Fibroblast of pulmonary artery (primary cell): ENCODE results near the gene CEP78.

Source experiments
- DNase-seq: peaks from one replicate; pipeline ENCODE4 v3.0.0-alpha.2; 2010; ENCODE audit warnings: low read depth
- H3K4me3 ChIP-seq: replicated peaks from 2 replicates; pipeline ENCODE4 v1.5.1; 2011; ENCODE audit warnings: low read depth, mild to moderate bottlenecking, control low read depth, low read length, moderate library complexity
- TF ChIP-seq, protein P1 (sequence below): IDR thresholded peaks from 2 replicates; pipeline ENCODE4 v1.5.1; 2011; ENCODE audit warnings: mild to moderate bottlenecking, control low read depth, low read length, inconsistent platforms; ENCODE audit errors: missing control alignments

The CEP78 gene

DNA sequence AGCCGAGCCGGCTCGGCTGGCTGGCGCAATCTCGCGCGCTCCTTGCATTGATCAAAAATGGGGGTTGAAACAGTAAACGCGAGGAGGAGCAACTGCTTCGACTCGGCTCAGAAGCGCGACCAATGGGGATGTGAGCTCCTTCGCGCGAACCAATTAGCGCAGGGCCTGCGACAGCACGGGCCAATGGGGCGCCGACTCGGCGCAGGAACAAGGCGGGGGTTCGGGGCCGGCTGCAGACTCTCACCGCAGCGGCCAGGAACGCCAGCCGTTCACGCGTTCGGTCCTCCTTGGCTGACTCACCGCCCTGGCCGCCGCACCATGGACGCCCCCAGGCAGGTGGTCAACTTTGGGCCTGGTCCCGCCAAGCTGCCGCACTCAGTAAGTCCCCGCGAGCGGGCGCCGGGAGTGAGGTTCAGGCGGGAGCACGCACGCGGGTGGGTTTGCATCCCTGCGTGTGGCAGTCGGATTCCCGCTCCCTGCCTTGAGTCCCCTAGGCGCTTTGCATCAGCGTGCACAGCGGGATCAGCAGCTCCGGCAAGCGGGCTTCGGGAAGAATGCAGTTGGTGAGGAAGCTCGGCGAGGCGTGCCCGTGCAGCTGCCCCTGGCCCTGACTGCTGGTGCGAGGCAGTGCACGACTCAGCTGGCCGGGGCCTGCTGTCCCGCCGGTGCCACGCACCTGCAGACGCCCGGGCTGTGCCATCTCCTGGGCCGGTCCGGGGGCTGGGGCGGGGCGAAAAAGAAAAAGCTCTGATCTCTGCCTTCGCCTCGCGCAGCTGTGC is 61.2 kb downstream of the CEP78 start, which contains the start of gene PSAT1:
Gene PSAT1, plus strand, starts transcription at position 233 of the 779 bp plus-strand sequence. Its CDS starts 86 bp downstream, at position 319.
- TF ChIP-seq, protein P1, sequence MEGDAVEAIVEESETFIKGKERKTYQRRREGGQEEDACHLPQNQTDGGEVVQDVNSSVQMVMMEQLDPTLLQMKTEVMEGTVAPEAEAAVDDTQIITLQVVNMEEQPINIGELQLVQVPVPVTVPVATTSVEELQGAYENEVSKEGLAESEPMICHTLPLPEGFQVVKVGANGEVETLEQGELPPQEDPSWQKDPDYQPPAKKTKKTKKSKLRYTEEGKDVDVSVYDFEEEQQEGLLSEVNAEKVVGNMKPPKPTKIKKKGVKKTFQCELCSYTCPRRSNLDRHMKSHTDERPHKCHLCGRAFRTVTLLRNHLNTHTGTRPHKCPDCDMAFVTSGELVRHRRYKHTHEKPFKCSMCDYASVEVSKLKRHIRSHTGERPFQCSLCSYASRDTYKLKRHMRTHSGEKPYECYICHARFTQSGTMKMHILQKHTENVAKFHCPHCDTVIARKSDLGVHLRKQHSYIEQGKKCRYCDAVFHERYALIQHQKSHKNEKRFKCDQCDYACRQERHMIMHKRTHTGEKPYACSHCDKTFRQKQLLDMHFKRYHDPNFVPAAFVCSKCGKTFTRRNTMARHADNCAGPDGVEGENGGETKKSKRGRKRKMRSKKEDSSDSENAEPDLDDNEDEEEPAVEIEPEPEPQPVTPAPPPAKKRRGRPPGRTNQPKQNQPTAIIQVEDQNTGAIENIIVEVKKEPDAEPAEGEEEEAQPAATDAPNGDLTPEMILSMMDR = no peak
- peak within 1 kb of the TSS; percentile 86 for H3K4me3 ChIP-seq
- DNase-seq = peak; percentile 97

DNA sequence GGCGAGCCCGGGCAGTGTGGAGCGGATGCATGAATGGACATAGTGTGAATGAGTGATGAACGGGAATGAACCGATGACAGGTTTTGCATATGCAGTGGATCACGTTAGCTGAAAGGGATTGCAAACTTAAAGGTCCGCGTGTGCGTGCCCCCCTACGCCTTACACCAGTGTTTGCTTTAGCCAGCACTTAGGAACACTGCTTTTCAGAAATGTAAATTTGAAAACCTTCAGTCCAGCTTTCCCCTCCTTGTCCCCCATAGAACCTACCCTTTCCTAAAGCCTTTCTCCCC is 61.7 kb downstream of the CEP78 start:
- no peak for DNase-seq
- H3K4me3 ChIP-seq = peak overlapping the region; percentile 86
- TF ChIP-seq, protein P1 = no peak

DNA sequence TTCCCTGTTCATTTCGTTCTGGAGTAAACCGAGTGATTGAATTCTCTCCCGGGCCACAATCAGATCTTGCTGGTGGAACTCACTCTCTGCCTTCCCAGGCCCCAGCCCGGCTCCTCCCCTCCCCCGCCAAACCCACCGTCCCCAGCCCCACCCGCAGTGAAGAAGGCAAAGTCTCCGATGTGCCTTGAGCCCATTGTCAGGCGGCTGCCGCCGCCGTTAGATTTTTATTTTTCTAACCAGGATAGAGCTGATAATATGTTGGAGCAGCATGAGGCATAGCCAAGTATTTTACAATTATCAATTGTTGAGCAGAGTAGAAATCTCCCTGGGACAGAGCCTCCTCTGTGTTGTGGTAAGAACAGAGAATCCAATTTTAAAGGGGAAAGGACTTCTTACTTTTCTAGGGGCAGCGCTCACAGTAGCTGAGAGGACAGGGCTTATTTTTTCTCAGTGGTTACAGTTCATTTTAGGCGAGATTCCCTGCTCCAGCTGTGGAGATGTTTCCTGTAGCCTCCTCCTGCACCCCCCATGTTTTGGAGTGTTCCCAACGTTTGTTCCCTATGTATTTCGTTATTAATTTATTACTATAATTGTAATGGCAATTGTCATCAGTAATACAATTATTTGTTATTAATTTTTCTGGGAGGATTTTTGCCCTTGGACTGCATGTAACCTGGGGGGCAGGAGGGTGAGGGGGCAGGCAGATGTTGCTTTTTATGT is 62.3 kb downstream of the CEP78 start:
- DNase-seq = no peak
- peak overlapping the region; percentile 86 for H3K4me3 ChIP-seq
- TF ChIP-seq, protein P1 = no peak

DNA sequence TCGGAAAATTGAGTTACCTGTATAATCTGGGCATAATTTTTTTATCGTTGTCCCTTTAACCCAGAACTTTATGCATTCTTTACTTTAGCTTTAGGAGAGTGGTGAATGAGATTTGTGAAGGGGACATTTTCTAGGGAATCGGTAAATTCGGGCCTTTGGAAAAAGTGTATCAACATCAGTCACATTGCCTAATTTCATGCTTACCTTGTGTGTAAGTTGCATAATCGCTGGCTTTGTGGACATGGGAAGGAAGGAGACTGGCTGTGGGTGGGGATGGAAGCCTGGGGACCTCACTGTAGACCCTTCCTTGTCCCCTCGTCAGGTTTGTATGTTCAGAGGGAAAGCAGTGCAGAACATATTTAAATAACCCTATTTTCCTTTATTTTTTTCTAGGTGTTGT is 64.3 kb downstream of the CEP78 start:
- TF ChIP-seq, protein P1 = no peak
- no peak overlapping the region for H3K4me3 ChIP-seq
- no peak for DNase-seq

DNA sequence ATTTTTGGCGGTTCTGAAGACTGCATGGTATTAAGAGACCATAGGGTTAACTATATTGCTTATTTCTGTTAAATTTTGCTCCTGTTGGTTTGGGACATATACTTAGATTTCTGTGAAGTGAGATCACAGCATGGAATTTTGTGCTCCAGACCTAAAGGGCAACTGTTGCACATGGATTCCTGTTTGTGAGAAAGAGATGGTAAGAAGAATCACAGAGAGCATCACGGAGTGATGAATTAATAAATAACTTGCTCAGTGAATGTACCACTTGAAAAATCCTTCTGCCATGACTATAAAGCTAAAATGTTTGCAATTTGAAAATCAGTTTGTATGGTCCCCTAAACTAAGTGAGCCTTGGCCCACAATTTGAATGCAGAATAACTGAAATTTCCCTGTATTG is 65.6 kb downstream of the CEP78 start:
- TF ChIP-seq, protein P1 = no peak
- no peak for DNase-seq
- H3K4me3 ChIP-seq = no peak overlapping the region

DNA sequence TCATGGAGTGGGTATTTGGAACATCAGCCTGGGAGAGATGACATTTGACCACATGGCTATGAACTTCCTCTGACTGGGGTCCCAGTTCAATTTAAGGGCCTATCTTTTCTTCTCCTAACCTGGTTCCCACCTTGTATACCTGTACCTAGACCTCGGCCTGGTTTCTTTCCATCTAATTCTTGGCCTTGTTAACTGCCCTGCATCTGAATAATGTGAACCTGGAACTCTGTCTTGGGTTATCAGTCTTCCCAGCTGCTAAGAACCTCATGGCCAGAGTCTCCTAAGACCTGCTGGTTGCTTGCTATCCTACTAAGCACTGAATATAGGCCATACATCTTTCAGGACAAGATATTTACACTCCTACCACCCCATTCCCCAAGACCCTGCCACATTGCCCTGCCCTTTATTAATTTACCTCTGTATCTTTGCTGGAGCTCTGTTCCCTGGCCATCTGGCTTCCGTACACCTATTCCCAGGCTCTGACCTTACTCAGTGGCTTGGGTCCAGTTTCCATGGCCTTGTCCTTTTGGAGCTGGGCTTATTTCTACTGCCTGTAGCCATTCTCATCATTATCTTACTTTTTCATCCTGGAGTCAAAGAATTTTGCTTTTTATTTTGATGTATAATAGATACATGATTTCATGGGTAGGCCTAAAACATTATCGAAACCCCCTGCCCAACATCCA is 67.6 kb downstream of the CEP78 start:
- H3K4me3 ChIP-seq = no peak overlapping the region
- TF ChIP-seq, protein P1 = no peak
- no peak for DNase-seq
